Calu3 (cell line): ENCODE measurements around the gene COL4A4. TPM values are rescaled to one million over a fixed set of nuclear protein-coding genes. Genes with fewer than 3 reads are reported as not detected.

Experiments
- BruUV-seq: library from RNA; stranded (reverse); fragments of 400-500 nt; replicated peaks from 2 replicates; lab custom pipeline; 2021; lab: Mats Ljungman, UMichigan
- CTCF ChIA-PET: fragments of 300-600 bp; sonication (Branson Sonifier 250); formaldehyde crosslinking; loops from one replicate; lab custom pipeline; 2022; ENCODE audit warnings: antibody characterized with exemption; lab: Charles Lee
- DNase-seq: peaks from one replicate; pipeline ENCODE4 v3.0.0; 2022
- H3K27ac Mint-ChIP-seq: one replicate; pipeline ENCODE4 v1.8.0; 2022; ENCODE audit warnings: mixed read lengths; ENCODE audit not compliant: unreplicated experiment
- H3K27me3 Mint-ChIP-seq: one replicate; pipeline ENCODE4 v1.8.0; 2022; ENCODE audit warnings: mixed read lengths; ENCODE audit not compliant: unreplicated experiment
- H3K36me3 Mint-ChIP-seq: one replicate; pipeline ENCODE4 v1.8.0; 2022; ENCODE audit warnings: mild to moderate bottlenecking, moderate library complexity, mixed read lengths; ENCODE audit not compliant: insufficient read depth, unreplicated experiment
- H3K4me1 Mint-ChIP-seq: one replicate; pipeline ENCODE4 v1.8.0; 2022; ENCODE audit warnings: mild to moderate bottlenecking, low read depth, mixed read lengths; ENCODE audit not compliant: unreplicated experiment
- H3K4me3 Mint-ChIP-seq: one replicate; pipeline ENCODE4 v1.8.0; 2022; ENCODE audit warnings: mild to moderate bottlenecking, low read depth, moderate library complexity, mixed read lengths; ENCODE audit not compliant: unreplicated experiment
- H3K9me3 Mint-ChIP-seq: one replicate; pipeline ENCODE4 v1.8.0; 2022; ENCODE audit warnings: low read depth, mixed read lengths; ENCODE audit not compliant: unreplicated experiment
- intact Hi-C: fragments of 100-400 bp; cut with micrococcal nuclease; formaldehyde crosslinking; loops from one replicate; pipeline ENCODE4 v1.10.0; 2022; ENCODE audit not compliant: unreplicated experiment
- total RNA-seq: library from RNA; stranded (reverse); gene quantifications from 2 replicates; pipeline ENCODE4 v1.2.3, GENCODE V29; 2022
- TF ChIP-seq, protein P1 (sequence below): fragments of 200-600 bp; IDR thresholded peaks from one replicate; pipeline ENCODE4 v1.8.0; 2022; ENCODE audit warnings: antibody characterized with exemption; ENCODE audit not compliant: unreplicated experiment

COL4A4 gene
- total RNA-seq, 1 experiment from 2014 or later = 17.2 TPM

GRCh38 chr2:227030789-227031188 lies 133.2 kb downstream of the COL4A4 start:
- Mint-ChIP-seq H3K36me3 (no peaks in the 10 kb centered on the region), H3K9me3 (no peaks in the 10 kb centered on the region), H3K4me3 (no peak overlapping the region), H3K27me3 (no peaks in the 10 kb centered on the region), H3K4me1 (no peaks in the 10 kb centered on the region), H3K27ac (no peak overlapping the region)
- DNase-seq = no peak
- TF ChIP-seq, protein P1, sequence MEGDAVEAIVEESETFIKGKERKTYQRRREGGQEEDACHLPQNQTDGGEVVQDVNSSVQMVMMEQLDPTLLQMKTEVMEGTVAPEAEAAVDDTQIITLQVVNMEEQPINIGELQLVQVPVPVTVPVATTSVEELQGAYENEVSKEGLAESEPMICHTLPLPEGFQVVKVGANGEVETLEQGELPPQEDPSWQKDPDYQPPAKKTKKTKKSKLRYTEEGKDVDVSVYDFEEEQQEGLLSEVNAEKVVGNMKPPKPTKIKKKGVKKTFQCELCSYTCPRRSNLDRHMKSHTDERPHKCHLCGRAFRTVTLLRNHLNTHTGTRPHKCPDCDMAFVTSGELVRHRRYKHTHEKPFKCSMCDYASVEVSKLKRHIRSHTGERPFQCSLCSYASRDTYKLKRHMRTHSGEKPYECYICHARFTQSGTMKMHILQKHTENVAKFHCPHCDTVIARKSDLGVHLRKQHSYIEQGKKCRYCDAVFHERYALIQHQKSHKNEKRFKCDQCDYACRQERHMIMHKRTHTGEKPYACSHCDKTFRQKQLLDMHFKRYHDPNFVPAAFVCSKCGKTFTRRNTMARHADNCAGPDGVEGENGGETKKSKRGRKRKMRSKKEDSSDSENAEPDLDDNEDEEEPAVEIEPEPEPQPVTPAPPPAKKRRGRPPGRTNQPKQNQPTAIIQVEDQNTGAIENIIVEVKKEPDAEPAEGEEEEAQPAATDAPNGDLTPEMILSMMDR = no peak
- CTCF ChIA-PET = no interaction called here
- no TSS peak for BruUV-seq
- intact Hi-C loops = loop anchor here (10.0 kb wide), 1 partner anchor 194 kb away; no protein-coding TSS in a partner anchor

- no peaks in the 10 kb centered on the region for H3K9me3 Mint-ChIP-seq
- no peaks in the 10 kb centered on the region for H3K4me1 Mint-ChIP-seq
- CTCF ChIA-PET = no interaction called here
- no TSS peak for BruUV-seq
- TF ChIP-seq, protein P1 = no peak
- H3K27me3 Mint-ChIP-seq = no peaks in the 10 kb centered on the region
- no peak overlapping the region for H3K27ac Mint-ChIP-seq
- intact Hi-C loops = loop anchor here (10.0 kb wide), 1 partner anchor 195 kb away; no protein-coding TSS in a partner anchor
- H3K36me3 Mint-ChIP-seq = no peaks in the 10 kb centered on the region
- H3K4me3 Mint-ChIP-seq = no peak overlapping the region
- no peak for DNase-seq
These were observed 134.4 kb downstream of the COL4A4 start for GRCh38 chr2:227029426-227030105.

DNA sequence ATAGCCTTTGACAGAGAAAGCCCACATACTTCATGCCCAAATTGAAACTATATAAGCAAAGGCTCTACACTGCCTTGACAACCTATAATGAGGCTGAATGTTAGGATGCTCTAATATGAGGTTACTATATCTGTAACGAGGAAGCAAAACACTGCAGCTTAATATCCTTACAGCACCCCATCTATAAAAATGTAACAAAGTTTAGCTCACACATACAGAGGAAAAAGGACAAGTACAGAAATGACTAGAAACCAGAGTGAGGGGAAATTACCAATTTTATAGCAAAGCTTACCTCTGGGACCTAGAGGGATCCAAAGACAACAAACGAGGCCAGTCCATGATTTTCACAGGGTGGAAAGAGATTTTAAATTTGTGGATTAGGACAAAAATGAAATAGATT lies 138.5 kb downstream of the COL4A4 start:
- no peak overlapping the region for H3K27ac Mint-ChIP-seq
- H3K27me3 Mint-ChIP-seq = no peaks in the 10 kb centered on the region
- no peak overlapping the region for H3K4me3 Mint-ChIP-seq
- CTCF ChIA-PET = interaction anchor here (0.7 kb wide), 1 partner anchor 1372 kb away, joined by 5 read pairs; no protein-coding TSS in a partner anchor
- intact Hi-C loops = no loop called here
- H3K36me3 Mint-ChIP-seq = peaks cover 3% of the 10 kb centered on the region
- BruUV-seq = no TSS peak
- TF ChIP-seq, protein P1 = no peak
- H3K4me1 Mint-ChIP-seq = no peaks in the 10 kb centered on the region
- DNase-seq = no peak
- H3K9me3 Mint-ChIP-seq = no peaks in the 10 kb centered on the region

DNA sequence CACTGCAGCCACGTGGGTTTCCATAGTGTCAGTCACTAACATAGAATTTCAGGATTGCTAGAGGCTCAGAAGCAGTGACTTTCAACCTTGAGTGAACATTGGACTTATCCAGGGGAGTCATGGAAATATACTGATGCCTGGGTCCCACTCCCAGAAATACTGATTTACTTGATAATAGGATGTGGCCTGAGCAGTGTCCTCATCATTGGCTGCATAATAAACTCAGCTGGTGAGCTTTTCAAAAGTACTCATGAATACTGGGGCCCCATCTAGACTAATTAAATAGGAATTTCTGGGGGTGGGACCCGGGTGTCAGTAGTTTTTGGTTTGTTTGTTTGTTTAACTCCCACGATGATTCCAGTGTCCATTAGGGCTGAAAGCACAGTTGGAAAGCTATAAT lies 141.4 kb downstream of the COL4A4 start:
- H3K27me3 Mint-ChIP-seq = no peaks in the 10 kb centered on the region
- no peaks in the 10 kb centered on the region for H3K9me3 Mint-ChIP-seq
- no peak overlapping the region for H3K4me3 Mint-ChIP-seq
- TF ChIP-seq, protein P1 = no peak
- CTCF ChIA-PET = interaction anchor here (0.6 kb wide), 1 partner anchor 222 kb away, joined by 3 read pairs; no protein-coding TSS in a partner anchor
- no peak overlapping the region for H3K27ac Mint-ChIP-seq
- H3K4me1 Mint-ChIP-seq = no peaks in the 10 kb centered on the region
- no peak for DNase-seq
- intact Hi-C loops = no loop called here
- no TSS peak for BruUV-seq
- H3K36me3 Mint-ChIP-seq = peaks cover 8% of the 10 kb centered on the region
